HL-60 (cell line): ENCODE data around the gene WWOX.

Source experiments
- POLR2AphosphoS5 ChIP-seq: IDR thresholded peaks from 2 replicates; pipeline ENCODE4 v1.6.1; 2012; ENCODE audit warnings: low read depth
- TF ChIP-seq, protein P1 (sequence below): IDR thresholded peaks from one replicate; pipeline ENCODE4 v1.5.1; 2011; ENCODE audit warnings: low read length, control low read depth, inconsistent platforms; ENCODE audit not compliant: insufficient read depth
- TF ChIP-seq, protein P2 (sequence below): IDR thresholded peaks from 2 replicates; pipeline ENCODE4 v1.6.1; 2012; ENCODE audit warnings: low read depth; ENCODE audit not compliant: insufficient replicate concordance

GRCh38 chr16:78992001-78992400, 892.5 kb downstream of the WWOX start:
- TF ChIP-seq, protein P1, sequence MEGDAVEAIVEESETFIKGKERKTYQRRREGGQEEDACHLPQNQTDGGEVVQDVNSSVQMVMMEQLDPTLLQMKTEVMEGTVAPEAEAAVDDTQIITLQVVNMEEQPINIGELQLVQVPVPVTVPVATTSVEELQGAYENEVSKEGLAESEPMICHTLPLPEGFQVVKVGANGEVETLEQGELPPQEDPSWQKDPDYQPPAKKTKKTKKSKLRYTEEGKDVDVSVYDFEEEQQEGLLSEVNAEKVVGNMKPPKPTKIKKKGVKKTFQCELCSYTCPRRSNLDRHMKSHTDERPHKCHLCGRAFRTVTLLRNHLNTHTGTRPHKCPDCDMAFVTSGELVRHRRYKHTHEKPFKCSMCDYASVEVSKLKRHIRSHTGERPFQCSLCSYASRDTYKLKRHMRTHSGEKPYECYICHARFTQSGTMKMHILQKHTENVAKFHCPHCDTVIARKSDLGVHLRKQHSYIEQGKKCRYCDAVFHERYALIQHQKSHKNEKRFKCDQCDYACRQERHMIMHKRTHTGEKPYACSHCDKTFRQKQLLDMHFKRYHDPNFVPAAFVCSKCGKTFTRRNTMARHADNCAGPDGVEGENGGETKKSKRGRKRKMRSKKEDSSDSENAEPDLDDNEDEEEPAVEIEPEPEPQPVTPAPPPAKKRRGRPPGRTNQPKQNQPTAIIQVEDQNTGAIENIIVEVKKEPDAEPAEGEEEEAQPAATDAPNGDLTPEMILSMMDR = no peak
- no peak for TF ChIP-seq POLR2AphosphoS5
- TF ChIP-seq, protein P2, sequence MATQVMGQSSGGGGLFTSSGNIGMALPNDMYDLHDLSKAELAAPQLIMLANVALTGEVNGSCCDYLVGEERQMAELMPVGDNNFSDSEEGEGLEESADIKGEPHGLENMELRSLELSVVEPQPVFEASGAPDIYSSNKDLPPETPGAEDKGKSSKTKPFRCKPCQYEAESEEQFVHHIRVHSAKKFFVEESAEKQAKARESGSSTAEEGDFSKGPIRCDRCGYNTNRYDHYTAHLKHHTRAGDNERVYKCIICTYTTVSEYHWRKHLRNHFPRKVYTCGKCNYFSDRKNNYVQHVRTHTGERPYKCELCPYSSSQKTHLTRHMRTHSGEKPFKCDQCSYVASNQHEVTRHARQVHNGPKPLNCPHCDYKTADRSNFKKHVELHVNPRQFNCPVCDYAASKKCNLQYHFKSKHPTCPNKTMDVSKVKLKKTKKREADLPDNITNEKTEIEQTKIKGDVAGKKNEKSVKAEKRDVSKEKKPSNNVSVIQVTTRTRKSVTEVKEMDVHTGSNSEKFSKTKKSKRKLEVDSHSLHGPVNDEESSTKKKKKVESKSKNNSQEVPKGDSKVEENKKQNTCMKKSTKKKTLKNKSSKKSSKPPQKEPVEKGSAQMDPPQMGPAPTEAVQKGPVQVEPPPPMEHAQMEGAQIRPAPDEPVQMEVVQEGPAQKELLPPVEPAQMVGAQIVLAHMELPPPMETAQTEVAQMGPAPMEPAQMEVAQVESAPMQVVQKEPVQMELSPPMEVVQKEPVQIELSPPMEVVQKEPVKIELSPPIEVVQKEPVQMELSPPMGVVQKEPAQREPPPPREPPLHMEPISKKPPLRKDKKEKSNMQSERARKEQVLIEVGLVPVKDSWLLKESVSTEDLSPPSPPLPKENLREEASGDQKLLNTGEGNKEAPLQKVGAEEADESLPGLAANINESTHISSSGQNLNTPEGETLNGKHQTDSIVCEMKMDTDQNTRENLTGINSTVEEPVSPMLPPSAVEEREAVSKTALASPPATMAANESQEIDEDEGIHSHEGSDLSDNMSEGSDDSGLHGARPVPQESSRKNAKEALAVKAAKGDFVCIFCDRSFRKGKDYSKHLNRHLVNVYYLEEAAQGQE = no peak
